Prostate gland (tissue), 2 donors: ENCODE results near the gene SSC5D.

ENCODE experiments used
- CTCF ChIP-seq, 4 experiments: fragments of 200-600 bp in 2 of 4; fragments of 450-650 bp in 2 of 4; sonication (generic) in 2 of 4; IDR thresholded peaks; 1 replicate in 3 of 4; 2 replicates in 1 of 4; pipeline ENCODE4 v1.5.1; 2016 to 2019; ENCODE audit warnings: antibody characterized with exemption in 4 of 4, mild to moderate bottlenecking in 2 of 4, moderate library complexity in 2 of 4
- POLR2A ChIP-seq: fragments of 450-650 bp; IDR thresholded peaks from one replicate; pipeline ENCODE4 v1.6.1; 2016; ENCODE audit warnings: antibody characterized with exemption, mild to moderate bottlenecking

GRCh38 chr19:55441319-55441691 lies 46.9 kb upstream of the SSC5D start:
- TF ChIP-seq CTCF (IDR thresholded peaks at IDR 0.05) (no peak), POLR2A (no peak)
